H9 (cell line): ENCODE results near the gene TCEAL4. TPM values are rescaled to one million over a fixed set of nuclear protein-coding genes. Genes with fewer than 3 reads are reported as not detected.

Source experiments
- DNase-seq: peaks from one replicate; pipeline ENCODE4 v3.0.0-alpha.2; 2017
- H2AFZ ChIP-seq: one replicate; pipeline ENCODE4 v1.6.1; 2013; ENCODE audit warnings: mild to moderate bottlenecking, low read length, control low read depth, moderate library complexity
- H2AK5ac ChIP-seq: 2 replicates; pipeline ENCODE4 v1.6.1; 2013; ENCODE audit warnings: low read length, control low read depth, mixed read lengths; ENCODE audit not compliant: insufficient read length
- H2BK120ac ChIP-seq: one replicate; pipeline ENCODE4 v1.6.1; 2013; ENCODE audit warnings: low read depth, mild to moderate bottlenecking, low read length, control low read depth, inconsistent platforms; ENCODE audit not compliant: poor library complexity, severe bottlenecking
- H2BK12ac ChIP-seq: 2 replicates; pipeline ENCODE4 v1.6.1; 2013; ENCODE audit warnings: low read length, control low read depth, mixed read lengths, low read depth; ENCODE audit not compliant: insufficient read length
- H2BK15ac ChIP-seq: 2 replicates; pipeline ENCODE4 v1.6.1; 2013; ENCODE audit warnings: low read depth, low read length, control low read depth
- H2BK20ac ChIP-seq: one replicate; pipeline ENCODE4 v1.6.1; 2013; ENCODE audit warnings: low read depth, mild to moderate bottlenecking, low read length, control low read depth, inconsistent platforms; ENCODE audit not compliant: poor library complexity, severe bottlenecking
- H2BK5ac ChIP-seq: 2 replicates; pipeline ENCODE4 v1.6.1; 2013; ENCODE audit warnings: low read length, control low read depth, mixed read lengths; ENCODE audit not compliant: insufficient read length
- H3K14ac ChIP-seq: 2 replicates; pipeline ENCODE4 v1.6.1; 2013; ENCODE audit warnings: low read length, control low read depth; ENCODE audit not compliant: insufficient read depth
- H3K18ac ChIP-seq: 2 replicates; pipeline ENCODE4 v1.6.1; 2013; ENCODE audit warnings: low read depth, mild to moderate bottlenecking, mixed read lengths, low read length, control low read depth; ENCODE audit not compliant: insufficient read length
- H3K23ac ChIP-seq: 2 replicates; pipeline ENCODE4 v1.6.1; 2013; ENCODE audit warnings: low read length, control low read depth, mixed read lengths, low read depth; ENCODE audit not compliant: insufficient read length
- H3K23me2 ChIP-seq: 2 replicates; pipeline ENCODE4 v1.6.1; 2013; ENCODE audit warnings: low read depth, mild to moderate bottlenecking, mixed read lengths, low read length, control low read depth; ENCODE audit not compliant: insufficient read length, poor library complexity, severe bottlenecking
- H3K27ac ChIP-seq: 2 replicates; pipeline ENCODE4 v1.5.1; 2013; ENCODE audit warnings: low read length, control low read depth, mixed read lengths, low read depth; ENCODE audit not compliant: insufficient read length
- H3K27me3 ChIP-seq: 2 replicates; pipeline ENCODE4 v1.6.1; 2013; ENCODE audit warnings: low read length, control low read depth, inconsistent platforms; ENCODE audit not compliant: insufficient read depth
- H3K4ac ChIP-seq: 2 replicates; pipeline ENCODE4 v1.6.1; 2013; ENCODE audit warnings: low read depth, mild to moderate bottlenecking, control low read depth, inconsistent platforms, low read length, moderate library complexity
- H3K4me1 ChIP-seq: 2 replicates; pipeline ENCODE4 v1.6.1; 2013; ENCODE audit warnings: low read length, control low read depth, inconsistent platforms; ENCODE audit not compliant: insufficient read depth
- H3K4me2 ChIP-seq: 2 replicates; pipeline ENCODE4 v1.6.1; 2013; ENCODE audit warnings: low read length, control low read depth, mixed read lengths; ENCODE audit not compliant: insufficient read length, insufficient read depth
- H3K56ac ChIP-seq: 2 replicates; pipeline ENCODE4 v1.6.1; 2013; ENCODE audit warnings: low read depth, mild to moderate bottlenecking, mixed read lengths, low read length, control low read depth; ENCODE audit not compliant: insufficient read length
- H3K79me1 ChIP-seq: 2 replicates; pipeline ENCODE4 v1.6.1; 2013; ENCODE audit warnings: low read depth, mild to moderate bottlenecking, moderate library complexity, low read length, control low read depth, inconsistent platforms; ENCODE audit not compliant: insufficient read depth, poor library complexity, severe bottlenecking
- H3K79me2 ChIP-seq: 2 replicates; pipeline ENCODE4 v1.6.1; 2013; ENCODE audit warnings: low read length, control low read depth, inconsistent platforms; ENCODE audit not compliant: insufficient read depth
- H3K9ac ChIP-seq: 2 replicates; pipeline ENCODE4 v1.6.1; 2013; ENCODE audit warnings: low read length, control low read depth, mixed read lengths; ENCODE audit not compliant: insufficient read length; ENCODE audit errors: extremely low read depth
- H3K9me3 ChIP-seq: one replicate; pipeline ENCODE4 v1.6.1; 2013; ENCODE audit warnings: low read depth, low read length, inconsistent platforms; ENCODE audit not compliant: control insufficient read depth
- H3T11ph ChIP-seq: one replicate; pipeline ENCODE4 v1.6.1; 2013; ENCODE audit warnings: mild to moderate bottlenecking, low read length, control low read depth, inconsistent platforms
- H4K20me1 ChIP-seq: one replicate; pipeline ENCODE4 v1.6.1; 2013; ENCODE audit not compliant: control insufficient read depth, insufficient read length, insufficient read depth
- H4K5ac ChIP-seq: 2 replicates; pipeline ENCODE4 v1.6.1; 2013; ENCODE audit warnings: low read depth, mild to moderate bottlenecking, mixed read lengths, low read length, control low read depth; ENCODE audit not compliant: insufficient read length
- H4K8ac ChIP-seq: replicated peaks from 2 replicates; pipeline ENCODE4 v1.6.1; 2013; ENCODE audit warnings: low read length, control low read depth, mixed read lengths, low read depth; ENCODE audit not compliant: insufficient read length
- H4K91ac ChIP-seq: 2 replicates; pipeline ENCODE4 v1.6.1; 2013; ENCODE audit warnings: low read depth, mild to moderate bottlenecking, moderate library complexity, mixed read lengths, low read length, control low read depth; ENCODE audit not compliant: insufficient read length
- H3K27ac Mint-ChIP-seq, 3 experiments: 2 replicates in 2 of 3; 3 replicates in 1 of 3; pipeline ENCODE4 v1.8.0; 2020 to 2021; ENCODE audit warnings: mixed read lengths in 3 of 3, mild to moderate bottlenecking in 1 of 3, moderate library complexity in 1 of 3
- H3K27me3 Mint-ChIP-seq: 2 replicates; pipeline ENCODE4 v1.8.0; 2021; ENCODE audit warnings: low read depth, mild to moderate bottlenecking, moderate library complexity, mixed read lengths
- H3K36me3 Mint-ChIP-seq, 3 experiments: 2 replicates in 2 of 3; 3 replicates in 1 of 3; pipeline ENCODE4 v1.8.0; 2020 to 2021; ENCODE audit warnings: low read depth in 3 of 3, mixed read lengths in 3 of 3; ENCODE audit not compliant: insufficient read depth in 1 of 3
- H3K4me1 Mint-ChIP-seq, 2 experiments: 2 replicates each; pipeline ENCODE4 v1.8.0; 2020; ENCODE audit warnings: mixed read lengths in 2 of 2
- H3K4me3 Mint-ChIP-seq, 2 experiments: 2 replicates in 1 of 2; 3 replicates in 1 of 2; pipeline ENCODE4 v1.8.0; 2020 to 2021; ENCODE audit warnings: mild to moderate bottlenecking in 2 of 2, mixed read lengths in 2 of 2, moderate library complexity in 1 of 2
- H3K9me3 Mint-ChIP-seq, 2 experiments: 2 replicates in 1 of 2; 3 replicates in 1 of 2; pipeline ENCODE4 v1.8.0; 2020; ENCODE audit warnings: mild to moderate bottlenecking in 2 of 2, mixed read lengths in 2 of 2, moderate library complexity in 1 of 2
- total RNA-seq: library from RNA; stranded (reverse); gene quantifications from 2 replicates; pipeline ENCODE4 v1.2.1, GENCODE V29; 2021
- TF ChIP-seq, protein P1 (sequence below): fragments of 200-600 bp; sonication (generic); conservative IDR thresholded peaks from 3 replicates; pipeline ENCODE4 v1.8.0; 2021; ENCODE audit warnings: antibody characterized with exemption, mild to moderate bottlenecking

Gene TCEAL4
- total RNA-seq, 1 experiment from 2014 or later = 49.9 TPM

DNA sequence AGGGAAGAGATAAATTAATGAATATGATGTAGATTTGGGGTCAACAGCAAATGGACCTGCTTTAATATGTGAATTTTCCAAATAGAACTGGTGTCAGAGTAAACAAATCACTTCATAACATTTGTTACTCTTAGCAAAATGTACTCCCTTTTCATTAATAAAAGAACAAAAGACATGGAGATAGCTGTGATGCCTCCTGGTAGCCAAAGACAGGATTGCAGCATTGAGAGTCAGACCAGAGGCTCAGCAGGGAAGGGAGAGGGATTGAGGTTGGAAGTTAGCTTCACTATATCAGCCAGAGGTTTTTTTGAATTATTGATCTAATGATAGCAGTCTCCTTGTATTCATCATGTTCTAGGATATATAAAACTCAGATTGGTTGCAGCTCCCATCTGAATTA is 48.6 kb upstream of the TCEAL4 start:
- H4K8ac ChIP-seq = no peak overlapping the region
- no peak overlapping the region for H4K91ac ChIP-seq
- H2BK120ac ChIP-seq = no peak overlapping the region
- Mint-ChIP-seq H3K4me3 (no peak overlapping the region), H3K27me3 (no peaks in the 10 kb centered on the region; the same call in 1 of the 2 replicates), H3K4me1 (peaks cover 0 to 6% of the 10 kb centered on the region in 2 experiments; a peak in 2 of 4 replicates), H3K9me3 (peaks cover 0 to 34% of the 10 kb centered on the region in 2 experiments; a peak in 2 of 5 replicates), H3K27ac (no peak overlapping the region; a peak in 1 of 7 replicates), H3K36me3 (no peaks in the 10 kb centered on the region)
- no peak overlapping the region for H2BK5ac ChIP-seq
- no peaks in the 10 kb centered on the region for H3K27me3 ChIP-seq
- no peak overlapping the region for H3K4me2 ChIP-seq
- H3K14ac ChIP-seq = no peak overlapping the region
- no peak overlapping the region for H3K18ac ChIP-seq
- TF ChIP-seq, protein P1, sequence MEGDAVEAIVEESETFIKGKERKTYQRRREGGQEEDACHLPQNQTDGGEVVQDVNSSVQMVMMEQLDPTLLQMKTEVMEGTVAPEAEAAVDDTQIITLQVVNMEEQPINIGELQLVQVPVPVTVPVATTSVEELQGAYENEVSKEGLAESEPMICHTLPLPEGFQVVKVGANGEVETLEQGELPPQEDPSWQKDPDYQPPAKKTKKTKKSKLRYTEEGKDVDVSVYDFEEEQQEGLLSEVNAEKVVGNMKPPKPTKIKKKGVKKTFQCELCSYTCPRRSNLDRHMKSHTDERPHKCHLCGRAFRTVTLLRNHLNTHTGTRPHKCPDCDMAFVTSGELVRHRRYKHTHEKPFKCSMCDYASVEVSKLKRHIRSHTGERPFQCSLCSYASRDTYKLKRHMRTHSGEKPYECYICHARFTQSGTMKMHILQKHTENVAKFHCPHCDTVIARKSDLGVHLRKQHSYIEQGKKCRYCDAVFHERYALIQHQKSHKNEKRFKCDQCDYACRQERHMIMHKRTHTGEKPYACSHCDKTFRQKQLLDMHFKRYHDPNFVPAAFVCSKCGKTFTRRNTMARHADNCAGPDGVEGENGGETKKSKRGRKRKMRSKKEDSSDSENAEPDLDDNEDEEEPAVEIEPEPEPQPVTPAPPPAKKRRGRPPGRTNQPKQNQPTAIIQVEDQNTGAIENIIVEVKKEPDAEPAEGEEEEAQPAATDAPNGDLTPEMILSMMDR = peak; percentile 24; the same call in 2 of the 3 replicates
- peaks cover 4% of the 10 kb centered on the region for H3K23me2 ChIP-seq
- no peak overlapping the region for H3K27ac ChIP-seq
- H3T11ph ChIP-seq = no peak overlapping the region
- no peak overlapping the region for H2BK20ac ChIP-seq
- H4K20me1 ChIP-seq = no peaks in the 10 kb centered on the region
- H2AK5ac ChIP-seq = no peak overlapping the region
- no peak overlapping the region for H3K4ac ChIP-seq
- H2AFZ ChIP-seq = no peak overlapping the region
- no peaks in the 10 kb centered on the region for H3K9me3 ChIP-seq
- no peak overlapping the region for H4K5ac ChIP-seq
- H2BK15ac ChIP-seq = no peak overlapping the region
- no peak for DNase-seq
- H3K23ac ChIP-seq = no peak overlapping the region
- H3K79me2 ChIP-seq = no peaks in the 10 kb centered on the region
- no peak overlapping the region for H2BK12ac ChIP-seq
- H3K56ac ChIP-seq = no peak overlapping the region
- no peak overlapping the region for H3K9ac ChIP-seq
- H3K4me1 ChIP-seq = no peaks in the 10 kb centered on the region
- H3K79me1 ChIP-seq = no peaks in the 10 kb centered on the region
